Activated naive CD8-positive, alpha-beta T cell treated with anti-CD3 and anti-CD28 coated beads for 36 hours (primary cell): ENCODE results near the gene FYN. TPM values are rescaled to one million over a fixed set of nuclear protein-coding genes. Genes with fewer than 3 reads are reported as not detected.
"Not testable (repeated sequence)": the region's sequence is repeated elsewhere in the genome, so short reads cannot be mapped to it uniquely, and the experiment has no call there.

Experiments
- DNase-seq: peaks from one replicate; pipeline ENCODE4 v3.0.0; 2021
- H3K27ac Mint-ChIP-seq: one replicate; pipeline ENCODE4 v1.8.0; 2022; ENCODE audit warnings: mild to moderate bottlenecking, moderate library complexity, mixed read lengths
- H3K27me3 Mint-ChIP-seq: one replicate; pipeline ENCODE4 v1.8.0; 2022; ENCODE audit warnings: mild to moderate bottlenecking, mixed read lengths
- H3K36me3 Mint-ChIP-seq: one replicate; pipeline ENCODE4 v1.8.0; 2021; ENCODE audit warnings: mild to moderate bottlenecking, mixed read lengths
- H3K4me1 Mint-ChIP-seq: one replicate; pipeline ENCODE4 v1.8.0; 2021; ENCODE audit warnings: mixed read lengths
- H3K4me3 Mint-ChIP-seq: one replicate; pipeline ENCODE4 v1.8.0; 2022; ENCODE audit warnings: mild to moderate bottlenecking, moderate library complexity, mixed read lengths
- H3K9me3 Mint-ChIP-seq: one replicate; pipeline ENCODE4 v1.8.0; 2022; ENCODE audit warnings: mixed read lengths
- total RNA-seq, 2 experiments: library from RNA; stranded (reverse); gene quantifications; one replicate each; pipeline ENCODE4 v1.2.3, GENCODE V29; 2021

The FYN gene
- total RNA-seq, 2 experiments from 2014 or later: 390 to 395 TPM

GRCh38 chr6:111792914-111793700, 80.1 kb downstream of the FYN start:
- H3K36me3 Mint-ChIP-seq: peaks cover 60% of the 10 kb centered on the region
- peaks cover 1% of the 10 kb centered on the region for H3K9me3 Mint-ChIP-seq
- no peaks in the 10 kb centered on the region for H3K27me3 Mint-ChIP-seq
- peaks cover 68% of the 10 kb centered on the region for H3K4me1 Mint-ChIP-seq
- DNase-seq: no peak
- peak overlapping the region; percentile 97 for H3K27ac Mint-ChIP-seq
- H3K4me3 Mint-ChIP-seq: peak overlapping the region; percentile 87

GRCh38 chr6:111792241-111792640, 81.0 kb downstream of the FYN start:
- H3K36me3 Mint-ChIP-seq: peaks cover 60% of the 10 kb centered on the region
- H3K4me3 Mint-ChIP-seq: peak overlapping the region; percentile 87
- DNase-seq: no peak
- peaks cover 1% of the 10 kb centered on the region for H3K9me3 Mint-ChIP-seq
- peak overlapping the region; percentile 88 for H3K27ac Mint-ChIP-seq
- peaks cover 65% of the 10 kb centered on the region for H3K4me1 Mint-ChIP-seq
- no peaks in the 10 kb centered on the region for H3K27me3 Mint-ChIP-seq

- Mint-ChIP-seq H3K4me3 (peak overlapping the region; percentile 87), H3K27me3 (no peaks in the 10 kb centered on the region), H3K9me3 (peaks cover 1% of the 10 kb centered on the region), H3K27ac (peak overlapping the region; percentile 88), H3K36me3 (peaks cover 53% of the 10 kb centered on the region), H3K4me1 (peaks cover 63% of the 10 kb centered on the region)
- DNase-seq: no peak
Measured at GRCh38 chr6:111791415-111791814, 81.8 kb downstream of the FYN start.

GRCh38 chr6:111789598-111789997, 83.7 kb downstream of the FYN start:
- peaks cover 50% of the 10 kb centered on the region for H3K36me3 Mint-ChIP-seq
- no peak overlapping the region for H3K27ac Mint-ChIP-seq
- no peak for DNase-seq
- H3K27me3 Mint-ChIP-seq: no peaks in the 10 kb centered on the region
- peaks cover 52% of the 10 kb centered on the region for H3K4me1 Mint-ChIP-seq
- no peak overlapping the region for H3K4me3 Mint-ChIP-seq
- H3K9me3 Mint-ChIP-seq: peaks cover 2% of the 10 kb centered on the region

GRCh38 chr6:111788379-111789276, 84.6 kb downstream of the FYN start:
- H3K27me3 Mint-ChIP-seq: no peaks in the 10 kb centered on the region
- H3K27ac Mint-ChIP-seq: no peak overlapping the region
- H3K9me3 Mint-ChIP-seq: peaks cover 4% of the 10 kb centered on the region
- H3K36me3 Mint-ChIP-seq: peaks cover 51% of the 10 kb centered on the region
- peaks cover 52% of the 10 kb centered on the region for H3K4me1 Mint-ChIP-seq
- no peak overlapping the region for H3K4me3 Mint-ChIP-seq
- DNase-seq: no peak

GRCh38 chr6:111786151-111786550, 87.1 kb downstream of the FYN start:
- H3K4me3 Mint-ChIP-seq, H3K27me3 Mint-ChIP-seq, H3K9me3 Mint-ChIP-seq, DNase-seq: not testable (repeated sequence)
- H3K4me1 Mint-ChIP-seq: peaks cover 53% of the 10 kb centered on the region
- peaks cover 50% of the 10 kb centered on the region for H3K36me3 Mint-ChIP-seq
- H3K27ac Mint-ChIP-seq: peak overlapping the region; percentile 70

- H3K9me3 Mint-ChIP-seq: peaks cover 7% of the 10 kb centered on the region
- H3K4me1 Mint-ChIP-seq: peaks cover 61% of the 10 kb centered on the region
- H3K4me3 Mint-ChIP-seq: no peak overlapping the region
- peaks cover 56% of the 10 kb centered on the region for H3K36me3 Mint-ChIP-seq
- peak overlapping the region; percentile 68 for H3K27ac Mint-ChIP-seq
- no peaks in the 10 kb centered on the region for H3K27me3 Mint-ChIP-seq
- no peak for DNase-seq
Measured at GRCh38 chr6:111784433-111784832, 88.8 kb downstream of the FYN start.

GRCh38 chr6:111782887-111783466, 90.3 kb downstream of the FYN start:
- H3K9me3 Mint-ChIP-seq: peaks cover 7% of the 10 kb centered on the region
- peak overlapping the region; percentile 73 for H3K27ac Mint-ChIP-seq
- peaks cover 75% of the 10 kb centered on the region for H3K4me1 Mint-ChIP-seq
- no peak for DNase-seq
- H3K4me3 Mint-ChIP-seq: no peak overlapping the region
- H3K27me3 Mint-ChIP-seq: no peaks in the 10 kb centered on the region
- peaks cover 69% of the 10 kb centered on the region for H3K36me3 Mint-ChIP-seq

- Mint-ChIP-seq H3K36me3 (peaks cover 75% of the 10 kb centered on the region), H3K27me3 (no peaks in the 10 kb centered on the region), H3K27ac (peak overlapping the region; percentile 73), H3K9me3 (peaks cover 7% of the 10 kb centered on the region), H3K4me1 (peaks cover 82% of the 10 kb centered on the region), H3K4me3 (no peak overlapping the region)
- no peak for DNase-seq
Measured at GRCh38 chr6:111782192-111782809, 91.0 kb downstream of the FYN start.

- no peak for DNase-seq
- Mint-ChIP-seq H3K4me1 (peaks cover 85% of the 10 kb centered on the region), H3K27me3 (no peaks in the 10 kb centered on the region), H3K4me3 (no peak overlapping the region), H3K27ac (peak overlapping the region; percentile 55), H3K36me3 (peaks cover 82% of the 10 kb centered on the region), H3K9me3 (peaks cover 7% of the 10 kb centered on the region)
Measured at GRCh38 chr6:111781041-111781708, 92.1 kb downstream of the FYN start.

- H3K27me3 Mint-ChIP-seq: no peaks in the 10 kb centered on the region
- peaks cover 5% of the 10 kb centered on the region for H3K9me3 Mint-ChIP-seq
- H3K4me3 Mint-ChIP-seq: no peak overlapping the region
- peak overlapping the region; percentile 55 for H3K27ac Mint-ChIP-seq
- DNase-seq: no peak
- H3K36me3 Mint-ChIP-seq: peaks cover 85% of the 10 kb centered on the region
- peaks cover 93% of the 10 kb centered on the region for H3K4me1 Mint-ChIP-seq
Measured at GRCh38 chr6:111780393-111780792, 92.9 kb downstream of the FYN start.

- Mint-ChIP-seq H3K27ac (peak overlapping the region; percentile 55), H3K4me1 (peaks cover 93% of the 10 kb centered on the region), H3K36me3 (peaks cover 79% of the 10 kb centered on the region), H3K4me3 (no peak overlapping the region), H3K9me3 (peaks cover 5% of the 10 kb centered on the region), H3K27me3 (no peaks in the 10 kb centered on the region)
- no peak for DNase-seq
Measured at GRCh38 chr6:111779660-111780059, 93.6 kb downstream of the FYN start.

- peak overlapping the region; percentile 55 for H3K27ac Mint-ChIP-seq
- H3K9me3 Mint-ChIP-seq: peaks cover 5% of the 10 kb centered on the region
- no peaks in the 10 kb centered on the region for H3K27me3 Mint-ChIP-seq
- DNase-seq: no peak
- H3K4me1 Mint-ChIP-seq: peaks cover 93% of the 10 kb centered on the region
- peaks cover 73% of the 10 kb centered on the region for H3K36me3 Mint-ChIP-seq
- no peak overlapping the region for H3K4me3 Mint-ChIP-seq
Measured at GRCh38 chr6:111779031-111779430, 94.2 kb downstream of the FYN start.

GRCh38 chr6:111777357-111777756, 95.9 kb downstream of the FYN start:
- Mint-ChIP-seq H3K27ac (peak overlapping the region; percentile 60), H3K27me3 (no peaks in the 10 kb centered on the region), H3K4me1 (peaks cover 83% of the 10 kb centered on the region), H3K36me3 (peaks cover 64% of the 10 kb centered on the region), H3K9me3 (no peaks in the 10 kb centered on the region), H3K4me3 (no peak overlapping the region)
- DNase-seq: no peak
